Kidney (tissue), 14 donors: ENCODE measurements around the gene LSAMP. TPM values are rescaled to one million over a fixed set of nuclear protein-coding genes. Genes with fewer than 3 reads are reported as not detected.

Experiments
- DNase-seq, 5 donors: peaks; one replicate each; pipeline ENCODE4 v3.0.0-alpha.2; 2013 to 2020
- FAIRE-seq: peaks from 2 replicates; lab custom pipeline; 2012; peaks lifted over from hg19 to GRCh38; lab: Jason Lieb, UNC
- H3K27ac ChIP-seq, 2 donors: one replicate each; pipeline ENCODE4 v1.7.0; 2013; ENCODE audit warnings: low read depth in 2 of 2, low read length in 2 of 2, inconsistent platforms in 1 of 2
- H3K27me3 ChIP-seq: one replicate; pipeline ENCODE4 v1.7.1; 2013; ENCODE audit warnings: low read length, inconsistent platforms; ENCODE audit not compliant: control insufficient read depth, insufficient read depth
- H3K36me3 ChIP-seq, 3 donors: one replicate each; pipeline versions ENCODE4 v1.7.0 to v1.7.1; 2013; ENCODE audit warnings: low read length in 3 of 3, control low read depth in 1 of 3, inconsistent platforms in 1 of 3; ENCODE audit not compliant: insufficient read depth in 3 of 3, control insufficient read depth in 2 of 3
- H3K4me1 ChIP-seq, 3 donors: one replicate each; pipeline versions ENCODE4 v1.7.0 to v1.7.1; 2013; ENCODE audit warnings: low read length in 3 of 3, inconsistent platforms in 1 of 3, low read depth in 1 of 3; ENCODE audit not compliant: control insufficient read depth in 2 of 3, insufficient read depth in 2 of 3
- H3K4me3 ChIP-seq, 3 donors: one replicate each; pipeline versions ENCODE4 v1.7.0 to v1.8.1; 2013; ENCODE audit warnings: low read length in 3 of 3, control low read depth in 1 of 3, inconsistent platforms in 1 of 3
- H3K9ac ChIP-seq, 3 donors: one replicate each; pipeline versions ENCODE4 v1.7.0 to v1.7.1; 2013; ENCODE audit warnings: low read length in 3 of 3, control low read depth in 1 of 3, inconsistent platforms in 1 of 3
- H3K9me3 ChIP-seq, 3 donors: one replicate each; pipeline versions ENCODE4 v1.7.0 to v1.7.1; 2013; ENCODE audit warnings: low read length in 3 of 3, control low read depth in 1 of 3, inconsistent platforms in 1 of 3; ENCODE audit not compliant: control insufficient read depth in 2 of 3, insufficient read depth in 1 of 3
- CTCF ChIP-seq: IDR thresholded peaks from 3 replicates; pipeline ENCODE4 v1.5.1; 2012; ENCODE audit warnings: mild to moderate bottlenecking, moderate library complexity, borderline replicate concordance; ENCODE audit not compliant: insufficient read depth; ENCODE audit errors: extremely low read depth
- intact Hi-C: fragments of 100-400 bp; cut with DNase I; formaldehyde crosslinking; loops from one replicate; pipeline ENCODE4 v1.11.1; 2022
- polyA plus RNA-seq: library from polyadenylated mRNA; stranded (reverse); fragments of 350-450 nt; fragmentation: Illumina TruSeq; extraction: RNeasy Lipid Tissue Mini Kit (QIAGEN cat#74804); gene quantifications from one replicate; pipeline ENCODE4 v1.2.3, GENCODE V29; 2014; ENCODE audit warnings: low read depth, low replicate concordance; ENCODE audit not compliant: insufficient read depth
- total RNA-seq: library from RNA; stranded (reverse); fragmentation: NEBNext Ultra II Directional; extraction: Animal tissue kit (Norgen Biotek cat#: 25700); gene quantifications from one replicate; pipeline ENCODE4 v1.2.1, GENCODE V29; 2021
- donor health status: control.
- donor health status: control.
- donor health status: control.
- donor health status: control.
- donor health status: control.
- donor health status: DM: yes; HTN: yes; CAD: no.
- donor health status: Normal renal cell carcinoma (clear cell type).

LSAMP gene
- total and polyA plus RNA-seq, 2 donors from 2014 or later, result 1.4 to 3.5 TPM

GRCh38 chr3:116265320-116265695, 180.0 kb downstream of the LSAMP start:
- H3K27me3 ChIP-seq, result no peaks in the 10 kb centered on the region
- H3K4me3 ChIP-seq, result no peak overlapping the region
- no peak for TF ChIP-seq CTCF
- H3K27ac ChIP-seq, result no peak overlapping the region
- no peaks in the 10 kb centered on the region for H3K4me1 ChIP-seq
- DNase-seq, result no peak
- intact Hi-C loops, result no loop called here
- no peaks in the 10 kb centered on the region for H3K36me3 ChIP-seq
- no peaks in the 10 kb centered on the region for H3K9me3 ChIP-seq
- H3K9ac ChIP-seq, result no peak overlapping the region
- no peak for FAIRE-seq

GRCh38 chr3:116264546-116265319, 180.6 kb downstream of the LSAMP start:
- H3K27me3 ChIP-seq, result no peaks in the 10 kb centered on the region
- H3K4me3 ChIP-seq, result no peak overlapping the region
- DNase-seq, result no peak
- no peak for TF ChIP-seq CTCF
- intact Hi-C loops, result no loop called here
- no peaks in the 10 kb centered on the region for H3K9me3 ChIP-seq
- FAIRE-seq, result no peak
- H3K27ac ChIP-seq, result no peak overlapping the region
- H3K36me3 ChIP-seq, result no peaks in the 10 kb centered on the region
- H3K4me1 ChIP-seq, result no peaks in the 10 kb centered on the region
- H3K9ac ChIP-seq, result no peak overlapping the region

GRCh38 chr3:116263842-116264545, 181.3 kb downstream of the LSAMP start:
- FAIRE-seq, result no peak

More at GRCh38 chr3:116263842-116264545, 181.3 kb downstream of the LSAMP start:
- no peak overlapping the region for H3K4me3 ChIP-seq
- H3K27me3 ChIP-seq, result no peaks in the 10 kb centered on the region
- no peaks in the 10 kb centered on the region for H3K9me3 ChIP-seq
- no peak overlapping the region for H3K9ac ChIP-seq
- intact Hi-C loops, result no loop called here
- H3K36me3 ChIP-seq, result no peaks in the 10 kb centered on the region
- no peak for DNase-seq
- no peaks in the 10 kb centered on the region for H3K4me1 ChIP-seq
- H3K27ac ChIP-seq, result no peak overlapping the region
- TF ChIP-seq CTCF, result no peak
